T-helper 1 cell treated with Interleukin-12 subunit alpha and Interleukin-12 subunit beta and Interleukin-4 antibody, amounts not matched to agents 30 μg/mL and 1 μg/mL, for 36 hours (primary cell): Measurements from ENCODE around the gene NXT1.
A peak's percentile ranks its signal among the peaks of the same experiment; 100 is the strongest.

Experiments used
- H3K27ac Mint-ChIP-seq: one replicate; pipeline ENCODE4 v1.8.0; 2021; ENCODE audit warnings: mild to moderate bottlenecking, mixed read lengths
- H3K27me3 Mint-ChIP-seq: one replicate; pipeline ENCODE4 v1.8.0; 2021; ENCODE audit warnings: low read depth, mixed read lengths
- H3K36me3 Mint-ChIP-seq: one replicate; pipeline ENCODE4 v1.8.0; 2021; ENCODE audit warnings: low read depth, mixed read lengths
- H3K4me1 Mint-ChIP-seq: one replicate; pipeline ENCODE4 v1.8.0; 2021; ENCODE audit warnings: low read depth, mixed read lengths
- H3K4me3 Mint-ChIP-seq: one replicate; pipeline ENCODE4 v1.8.0; 2021; ENCODE audit warnings: mild to moderate bottlenecking, moderate library complexity, mixed read lengths
- H3K9me3 Mint-ChIP-seq: one replicate; pipeline ENCODE4 v1.8.0; 2021; ENCODE audit warnings: mixed read lengths

The NXT1 gene

GRCh38 chr20:23379772-23380171 is 29.2 kb downstream of the NXT1 start:
- Mint-ChIP-seq H3K4me1 (peaks cover 15% of the 10 kb centered on the region), H3K36me3 (peaks cover 54% of the 10 kb centered on the region), H3K9me3 (no peaks in the 10 kb centered on the region), H3K27ac (no peak overlapping the region), H3K27me3 (no peaks in the 10 kb centered on the region), H3K4me3 (no peak overlapping the region)

DNA sequence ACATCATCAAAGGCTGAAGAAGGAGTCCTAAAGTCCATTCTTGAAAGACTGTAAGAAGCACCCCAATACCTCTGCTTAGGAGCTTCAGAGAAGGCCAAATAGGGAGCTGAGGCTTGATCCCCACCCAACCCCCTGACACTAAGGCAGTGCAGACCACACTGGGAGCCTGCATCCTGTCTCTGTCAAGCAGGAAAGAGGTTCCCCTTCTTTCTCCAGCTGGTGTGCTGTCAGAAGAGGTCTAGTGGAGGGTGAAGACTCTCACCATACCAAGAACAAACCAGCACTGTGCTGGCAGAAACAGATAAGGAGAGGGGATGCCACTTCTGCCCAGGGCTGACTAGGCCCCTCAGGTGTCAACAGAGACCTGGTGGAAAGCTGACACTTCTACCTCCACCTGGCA is 31.3 kb downstream of the NXT1 start:
- peak overlapping the region; percentile 5 for H3K27ac Mint-ChIP-seq
- H3K4me1 Mint-ChIP-seq: peaks cover 10% of the 10 kb centered on the region
- peaks cover 50% of the 10 kb centered on the region for H3K36me3 Mint-ChIP-seq
- no peak overlapping the region for H3K4me3 Mint-ChIP-seq
- H3K9me3 Mint-ChIP-seq: no peaks in the 10 kb centered on the region
- no peaks in the 10 kb centered on the region for H3K27me3 Mint-ChIP-seq

DNA sequence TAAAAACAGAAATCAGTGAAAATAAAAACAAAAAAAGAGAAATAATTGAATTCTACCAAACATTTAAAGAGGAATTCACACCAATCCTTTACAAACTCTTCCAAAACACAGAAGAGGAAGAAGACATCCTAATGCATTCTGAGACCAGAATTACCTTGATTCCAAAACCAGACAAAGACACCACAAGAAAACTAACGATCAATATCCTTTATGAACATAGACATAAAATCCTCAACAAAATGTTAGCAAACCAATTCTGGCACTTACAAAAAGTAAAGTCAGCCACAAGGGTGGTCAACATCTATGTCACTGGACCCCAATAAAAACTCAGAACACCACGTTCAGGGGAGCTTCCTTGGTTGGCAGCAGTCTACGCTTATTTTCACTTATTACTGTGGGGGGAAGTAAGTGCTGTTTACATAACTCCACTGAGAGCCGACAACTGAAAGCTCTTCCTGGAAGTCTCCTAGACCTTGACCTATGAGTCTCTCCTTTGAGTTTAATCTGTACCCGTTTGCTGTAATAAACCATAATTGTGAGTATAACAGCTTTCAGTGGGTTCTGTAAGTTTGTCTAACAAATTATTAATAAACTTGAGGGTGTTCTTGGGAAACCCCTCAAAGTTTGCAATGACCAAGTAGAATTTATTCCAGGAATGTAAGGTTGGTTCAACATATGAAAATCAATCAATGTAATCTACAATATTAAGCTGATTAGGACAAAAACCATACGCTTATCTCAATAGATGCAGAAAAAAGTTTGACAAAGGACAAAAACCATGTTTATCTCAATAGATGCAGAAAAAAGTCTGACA is 35.9 kb downstream of the NXT1 start:
- H3K27ac Mint-ChIP-seq: no peak overlapping the region
- no peak overlapping the region for H3K4me3 Mint-ChIP-seq
- peaks cover 50% of the 10 kb centered on the region for H3K36me3 Mint-ChIP-seq
- no peaks in the 10 kb centered on the region for H3K27me3 Mint-ChIP-seq
- no peaks in the 10 kb centered on the region for H3K9me3 Mint-ChIP-seq
- peaks cover 14% of the 10 kb centered on the region for H3K4me1 Mint-ChIP-seq

DNA sequence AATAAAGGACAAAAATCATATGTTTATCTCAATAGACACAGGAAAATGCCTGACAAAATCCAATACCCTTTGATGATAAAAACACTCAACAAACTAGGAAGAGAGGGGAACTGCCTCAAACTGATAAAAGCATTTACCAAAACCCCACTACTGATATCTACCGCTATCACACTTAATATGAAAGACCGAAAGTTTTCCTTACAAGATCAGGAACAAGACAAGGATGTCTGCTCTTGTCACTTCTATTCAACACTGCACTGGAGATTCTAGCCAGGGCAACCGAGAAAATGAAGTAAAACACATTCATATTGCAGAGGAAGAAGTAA is 36.5 kb downstream of the NXT1 start:
- Mint-ChIP-seq H3K27ac (no peak overlapping the region), H3K9me3 (no peaks in the 10 kb centered on the region), H3K4me3 (no peak overlapping the region), H3K4me1 (peaks cover 15% of the 10 kb centered on the region), H3K27me3 (no peaks in the 10 kb centered on the region), H3K36me3 (peaks cover 50% of the 10 kb centered on the region)

GRCh38 chr20:23390091-23390774 is 39.6 kb downstream of the NXT1 start:
- H3K4me3 Mint-ChIP-seq: no peak overlapping the region
- H3K36me3 Mint-ChIP-seq: peaks cover 56% of the 10 kb centered on the region
- H3K27ac Mint-ChIP-seq: no peak overlapping the region
- H3K4me1 Mint-ChIP-seq: peaks cover 24% of the 10 kb centered on the region
- H3K27me3 Mint-ChIP-seq: no peaks in the 10 kb centered on the region
- H3K9me3 Mint-ChIP-seq: no peaks in the 10 kb centered on the region

- Mint-ChIP-seq H3K27me3 (no peaks in the 10 kb centered on the region), H3K9me3 (no peaks in the 10 kb centered on the region), H3K4me3 (no peak overlapping the region), H3K4me1 (peaks cover 25% of the 10 kb centered on the region), H3K36me3 (peaks cover 49% of the 10 kb centered on the region), H3K27ac (no peak overlapping the region)
These were observed 41.2 kb downstream of the NXT1 start for GRCh38 chr20:23391707-23392310.

GRCh38 chr20:23393996-23394775 is 43.6 kb downstream of the NXT1 start:
- peaks cover 38% of the 10 kb centered on the region for H3K36me3 Mint-ChIP-seq
- H3K9me3 Mint-ChIP-seq: no peaks in the 10 kb centered on the region
- no peak overlapping the region for H3K4me3 Mint-ChIP-seq
- H3K27ac Mint-ChIP-seq: no peak overlapping the region
- H3K27me3 Mint-ChIP-seq: no peaks in the 10 kb centered on the region
- H3K4me1 Mint-ChIP-seq: peaks cover 39% of the 10 kb centered on the region

- Mint-ChIP-seq H3K4me1 (peaks cover 52% of the 10 kb centered on the region), H3K4me3 (no peak overlapping the region), H3K36me3 (peaks cover 42% of the 10 kb centered on the region), H3K27ac (peak overlapping the region; percentile 33), H3K27me3 (no peaks in the 10 kb centered on the region), H3K9me3 (no peaks in the 10 kb centered on the region)
These were observed 46.5 kb downstream of the NXT1 start for GRCh38 chr20:23396950-23397627.

- Mint-ChIP-seq H3K36me3 (peaks cover 46% of the 10 kb centered on the region), H3K4me3 (peak overlapping the region; percentile 70), H3K27ac (peak overlapping the region; percentile 86), H3K9me3 (no peaks in the 10 kb centered on the region), H3K4me1 (peaks cover 56% of the 10 kb centered on the region), H3K27me3 (no peaks in the 10 kb centered on the region)
These were observed 47.4 kb downstream of the NXT1 start for GRCh38 chr20:23397961-23398360.

DNA sequence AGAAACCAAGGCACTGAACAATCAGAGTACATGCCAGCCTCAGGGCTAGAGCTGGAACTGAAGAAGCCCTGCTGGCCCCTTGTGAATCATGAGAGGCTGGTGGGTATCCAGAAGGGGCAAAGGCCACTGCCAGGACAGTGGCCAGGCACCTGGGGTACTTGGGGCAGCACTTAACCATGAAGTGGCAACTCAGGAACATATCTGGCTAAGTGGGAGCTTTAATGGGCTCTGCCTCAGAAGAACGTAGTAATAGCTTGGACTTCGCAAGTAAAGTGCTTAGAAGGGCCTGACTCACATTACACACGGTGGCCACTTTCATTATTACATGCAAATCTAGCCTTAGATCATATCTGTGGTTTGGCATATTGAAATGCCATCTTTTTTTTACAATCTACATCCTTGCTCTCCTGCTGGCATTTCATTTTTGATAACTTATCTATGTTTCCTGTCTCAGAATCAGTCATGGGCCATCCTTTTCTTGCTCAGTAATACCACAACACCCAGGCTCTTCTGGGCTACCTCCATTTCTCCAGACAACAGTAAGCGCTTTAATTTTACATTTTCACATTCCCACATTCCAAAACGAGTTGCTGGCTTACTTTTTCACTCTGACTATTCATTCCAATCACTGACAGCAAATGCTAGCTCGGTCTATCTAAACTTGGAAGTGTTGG is 49.1 kb downstream of the NXT1 start:
- Mint-ChIP-seq H3K4me3 (peak overlapping the region; percentile 16), H3K9me3 (no peaks in the 10 kb centered on the region), H3K4me1 (peaks cover 55% of the 10 kb centered on the region), H3K36me3 (peaks cover 34% of the 10 kb centered on the region), H3K27ac (peak overlapping the region; percentile 69), H3K27me3 (no peaks in the 10 kb centered on the region)

- Mint-ChIP-seq H3K4me3 (no peak overlapping the region), H3K4me1 (peaks cover 56% of the 10 kb centered on the region), H3K36me3 (peaks cover 31% of the 10 kb centered on the region), H3K27me3 (no peaks in the 10 kb centered on the region), H3K9me3 (no peaks in the 10 kb centered on the region), H3K27ac (no peak overlapping the region)
These were observed 50.5 kb downstream of the NXT1 start for GRCh38 chr20:23401051-23401450.

- H3K9me3 Mint-ChIP-seq: no peaks in the 10 kb centered on the region
- H3K4me3 Mint-ChIP-seq: no peak overlapping the region
- H3K4me1 Mint-ChIP-seq: peaks cover 61% of the 10 kb centered on the region
- H3K36me3 Mint-ChIP-seq: peaks cover 26% of the 10 kb centered on the region
- H3K27ac Mint-ChIP-seq: no peak overlapping the region
- no peaks in the 10 kb centered on the region for H3K27me3 Mint-ChIP-seq
These were observed 53.2 kb downstream of the NXT1 start for GRCh38 chr20:23403751-23404150.

DNA sequence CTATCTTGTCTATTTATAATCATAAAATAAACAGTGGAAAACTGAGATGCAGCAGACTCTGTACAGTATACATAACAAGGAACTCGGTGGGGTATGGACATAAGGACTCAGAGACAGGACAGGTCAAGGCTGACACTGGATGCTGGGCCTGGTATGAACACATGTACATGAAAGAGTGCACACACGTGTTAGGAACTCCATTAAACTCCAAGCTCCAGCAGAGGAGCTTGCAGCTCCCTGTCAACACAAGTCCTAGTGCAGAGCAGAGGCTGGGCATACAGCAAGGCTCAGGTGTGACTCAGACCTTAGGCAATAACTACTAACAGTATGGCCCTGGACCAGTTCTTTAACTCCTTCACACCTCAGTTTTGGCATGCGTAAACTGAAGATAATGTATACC is 53.6 kb downstream of the NXT1 start:
- Mint-ChIP-seq H3K36me3 (peaks cover 26% of the 10 kb centered on the region), H3K27ac (no peak overlapping the region), H3K4me1 (peaks cover 57% of the 10 kb centered on the region)

More for the DNA sequence above, 53.6 kb downstream of the NXT1 start:
- Mint-ChIP-seq H3K4me3 (no peak overlapping the region), H3K9me3 (no peaks in the 10 kb centered on the region), H3K27me3 (no peaks in the 10 kb centered on the region)
